Stimulated activated CD4-positive, alpha-beta T cell treated with anti-CD3 and anti-CD28 coated beads, Interleukin-1b, Interleukin-23, amount 100 ng/mL, for 1 hour (primary cell): ENCODE results near the gene MAGEE2.
"Not testable (repeated sequence)": the region's sequence is repeated elsewhere in the genome, so short reads cannot be mapped to it uniquely, and the experiment has no call there.

ENCODE experiments used
- DNase-seq, 2 donors: peaks; one replicate each; pipeline ENCODE4 v3.0.0-alpha.2; 2020; ENCODE audit warnings: low read depth in 2 of 2

Gene MAGEE2, protein sequence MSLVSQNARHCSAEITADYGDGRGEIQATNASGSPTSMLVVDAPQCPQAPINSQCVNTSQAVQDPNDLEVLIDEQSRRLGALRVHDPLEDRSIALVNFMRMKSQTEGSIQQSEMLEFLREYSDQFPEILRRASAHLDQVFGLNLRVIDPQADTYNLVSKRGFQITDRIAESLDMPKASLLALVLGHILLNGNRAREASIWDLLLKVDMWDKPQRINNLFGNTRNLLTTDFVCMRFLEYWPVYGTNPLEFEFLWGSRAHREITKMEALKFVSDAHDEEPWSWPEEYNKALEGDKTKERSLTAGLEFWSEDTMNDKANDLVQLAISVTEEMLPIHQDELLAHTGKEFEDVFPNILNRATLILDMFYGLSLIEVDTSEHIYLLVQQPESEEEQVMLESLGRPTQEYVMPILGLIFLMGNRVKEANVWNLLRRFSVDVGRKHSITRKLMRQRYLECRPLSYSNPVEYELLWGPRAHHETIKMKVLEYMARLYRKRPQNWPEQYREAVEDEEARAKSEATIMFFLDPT

DNA sequence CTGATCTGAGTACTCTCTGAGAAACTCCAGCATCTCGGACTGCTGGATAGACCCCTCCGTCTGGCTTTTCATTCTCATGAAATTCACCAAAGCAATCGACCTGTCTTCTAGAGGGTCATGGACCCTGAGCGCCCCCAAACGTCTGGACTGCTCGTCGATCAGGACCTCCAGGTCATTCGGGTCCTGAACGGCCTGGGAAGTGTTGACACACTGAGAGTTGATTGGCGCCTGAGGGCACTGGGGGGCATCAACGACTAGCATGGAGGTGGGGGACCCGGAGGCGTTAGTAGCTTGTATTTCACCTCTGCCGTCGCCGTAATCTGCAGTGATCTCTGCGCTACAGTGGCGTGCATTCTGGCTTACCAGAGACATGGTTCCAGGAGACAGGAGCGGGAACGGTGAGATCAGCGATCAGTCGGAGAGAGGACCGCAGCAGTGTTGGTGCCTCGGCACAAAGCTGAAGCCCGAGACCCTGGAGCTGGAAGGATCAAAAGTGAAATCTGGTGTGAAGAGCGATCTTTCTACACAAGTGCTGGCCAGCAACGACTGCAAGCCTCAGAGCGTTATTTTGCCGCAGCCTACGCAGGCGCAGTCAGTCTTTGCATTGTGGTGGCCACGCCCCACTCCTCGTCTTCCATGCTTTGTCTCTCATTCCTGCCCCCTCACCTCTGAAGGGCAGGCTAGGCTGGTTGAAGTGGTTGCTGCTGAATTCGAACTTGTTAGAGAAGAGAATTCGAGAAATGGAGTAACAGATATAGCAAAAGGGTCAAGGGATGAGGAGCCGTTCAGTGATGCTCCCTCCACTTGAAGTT lies at the start of gene MAGEE2:
Gene MAGEE2, minus strand, starts transcription at position 575 of the 812 bp plus-strand sequence. Its CDS starts 203 bp downstream, at position 372.
- DNase-seq: no peak

DNA sequence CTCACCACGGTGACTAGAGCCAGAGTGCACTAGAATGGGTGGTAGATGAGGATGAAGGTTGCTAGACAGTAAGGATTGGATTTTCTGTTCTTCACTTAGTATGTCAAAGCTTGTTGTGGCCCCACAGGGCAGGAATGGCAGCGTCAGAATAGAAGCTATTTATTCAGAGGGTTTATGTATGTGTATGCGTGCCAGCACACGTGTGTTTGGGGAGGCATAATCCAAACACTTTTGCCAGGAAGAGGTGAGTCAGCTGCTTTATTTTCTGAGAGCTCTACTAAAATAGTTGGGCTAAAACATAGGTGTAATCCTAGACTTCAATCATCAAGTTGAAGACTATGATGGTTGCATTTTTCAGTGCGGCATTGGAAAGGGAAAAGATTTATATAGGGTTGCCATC lies 1.2 kb upstream of the MAGEE2 start:
- no peak for DNase-seq

- no peak for DNase-seq
Measured at GRCh38 chrX:75781611-75782010, 3.4 kb downstream of the MAGEE2 start.

DNA sequence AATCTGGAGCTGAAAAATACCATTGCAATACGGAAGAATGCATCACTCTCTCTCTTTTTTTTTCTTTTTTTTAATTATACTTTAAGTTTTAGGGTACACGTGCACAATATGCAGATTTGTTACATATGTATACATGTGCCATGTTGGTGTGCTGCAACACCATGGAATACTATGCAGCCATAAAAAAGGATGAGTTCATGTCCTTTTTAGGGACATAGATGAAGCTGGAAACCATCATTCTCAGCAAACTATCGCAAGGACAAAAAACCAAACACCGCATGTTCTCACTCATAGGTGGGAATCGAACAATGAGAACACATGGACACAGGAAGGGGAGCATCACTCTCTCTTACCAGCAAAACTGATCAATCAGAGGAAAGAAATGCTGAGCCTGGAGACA lies 17.0 kb downstream of the MAGEE2 start:
- not testable (repeated sequence) for DNase-seq

DNA sequence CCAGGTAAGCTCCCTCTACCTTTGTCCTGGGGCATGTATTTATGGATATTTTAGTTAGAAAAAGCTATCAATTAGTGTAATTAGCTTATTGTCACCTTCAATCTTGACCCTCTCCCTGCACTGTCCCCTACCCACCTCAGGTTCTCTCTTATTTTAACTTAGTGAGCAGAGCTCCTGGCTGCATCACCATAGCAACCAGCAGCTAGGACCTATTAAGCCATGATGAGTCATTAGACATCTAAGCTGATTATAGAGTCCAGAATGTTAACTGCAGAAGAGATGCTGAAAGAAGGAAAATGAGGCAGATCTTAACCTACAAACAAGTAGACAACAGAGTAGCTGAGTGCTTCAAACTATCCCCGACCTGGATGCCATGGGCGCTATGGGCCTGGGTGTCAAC lies 36.6 kb downstream of the MAGEE2 start:
- DNase-seq: no peak

DNA sequence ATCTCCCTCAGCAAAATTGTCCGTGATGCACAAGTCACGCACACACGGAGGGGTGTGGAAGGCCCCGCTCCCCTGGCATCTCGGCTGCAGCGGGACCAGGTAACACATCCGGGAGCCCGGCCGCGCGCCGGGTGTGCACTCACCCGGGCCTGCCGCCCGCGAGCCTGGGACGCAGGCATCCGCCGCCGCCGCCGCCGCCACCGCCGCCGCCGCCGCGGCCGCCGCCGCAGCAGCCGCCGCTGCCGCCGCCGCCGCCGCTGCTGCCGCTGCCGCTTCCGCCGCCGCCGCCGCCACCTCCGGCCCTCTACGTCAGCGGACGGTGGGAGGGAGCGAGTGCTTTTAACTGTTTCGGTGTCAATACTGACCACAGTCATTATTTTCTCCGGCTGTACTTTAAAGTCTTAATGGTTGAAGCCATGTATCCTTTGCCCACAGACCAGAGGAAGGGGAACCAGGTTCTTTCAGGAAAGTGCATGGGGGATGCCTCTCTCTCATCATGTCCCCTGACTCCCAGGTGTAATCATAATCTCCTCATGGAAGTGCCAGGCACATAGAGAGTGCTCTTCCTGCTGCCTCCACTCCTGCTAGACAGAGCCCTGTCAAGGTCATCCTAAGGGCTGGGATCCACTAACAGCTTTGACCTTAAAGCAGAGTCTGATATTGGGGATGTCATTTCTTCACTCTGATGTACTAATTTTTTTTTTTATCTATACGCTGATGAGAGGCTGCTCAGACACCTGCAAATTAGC lies 38.0 kb downstream of the MAGEE2 start:
- peak in 1 of 2 donors; percentile 4 for DNase-seq
